GM19328 (cell line): ENCODE measurements around the gene C19orf47.

ENCODE experiments used
- ATAC-seq: cut with Tn5 transposase; IDR thresholded peaks from one replicate; pipeline ENCODE4 v1.9.1; 2021; ENCODE audit warnings: mild to moderate bottlenecking, moderate library complexity; ENCODE audit not compliant: unreplicated experiment

The C19orf47 gene

DNA sequence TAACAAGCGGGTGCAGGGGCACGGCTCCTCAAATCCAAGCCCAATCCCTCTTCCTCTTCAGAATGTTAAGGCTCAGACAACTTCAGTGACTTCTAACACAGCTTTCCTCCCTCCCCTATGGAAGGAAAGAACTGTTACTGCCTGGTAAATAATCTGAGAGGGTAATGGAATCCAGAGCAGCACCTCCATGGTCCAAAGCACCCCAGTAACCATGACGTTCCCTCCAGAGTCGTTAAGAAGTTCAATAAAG lies 64.0 kb downstream of the C19orf47 start:
- no peak for ATAC-seq

DNA sequence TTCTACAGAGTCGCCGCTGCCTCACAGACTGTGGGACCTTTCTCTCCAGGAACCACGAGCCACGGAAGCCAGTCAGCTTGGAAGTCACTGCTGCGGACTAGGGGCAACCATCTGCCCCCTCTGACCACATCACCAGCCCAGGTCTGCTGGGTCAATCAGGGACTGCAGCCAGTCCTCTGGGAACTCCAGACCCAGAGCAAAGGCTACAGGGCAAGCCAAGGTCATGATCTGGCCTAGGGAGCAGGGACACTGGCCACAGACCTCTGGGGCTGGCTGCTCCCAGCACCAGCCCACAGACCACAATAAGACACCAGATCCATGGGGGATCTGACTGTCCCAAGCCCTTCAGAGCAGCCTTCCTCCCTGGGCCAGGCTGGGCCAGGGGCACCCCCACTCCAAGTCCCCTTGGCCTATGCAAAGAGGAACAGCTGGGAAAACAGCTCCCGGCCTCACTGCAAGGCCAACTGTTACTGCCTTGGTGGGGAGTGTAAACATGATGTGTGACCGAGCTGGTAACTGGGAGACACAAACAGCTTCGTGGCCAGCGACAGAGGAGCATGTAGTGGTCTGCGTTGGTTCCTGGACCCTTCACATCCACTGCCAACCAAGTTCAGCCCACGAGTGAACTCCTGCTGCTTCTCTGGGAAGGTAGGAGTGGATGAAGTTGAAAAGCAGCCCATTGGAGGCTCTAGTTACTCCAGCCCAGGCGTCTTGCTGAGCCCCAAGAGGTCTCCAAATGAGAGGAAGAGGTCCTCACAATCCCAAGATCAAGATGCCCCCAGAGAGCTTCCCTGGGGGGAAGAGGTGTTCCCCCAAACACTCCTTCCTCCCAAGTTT lies 64.6 kb downstream of the C19orf47 start:
- no peak for ATAC-seq

DNA sequence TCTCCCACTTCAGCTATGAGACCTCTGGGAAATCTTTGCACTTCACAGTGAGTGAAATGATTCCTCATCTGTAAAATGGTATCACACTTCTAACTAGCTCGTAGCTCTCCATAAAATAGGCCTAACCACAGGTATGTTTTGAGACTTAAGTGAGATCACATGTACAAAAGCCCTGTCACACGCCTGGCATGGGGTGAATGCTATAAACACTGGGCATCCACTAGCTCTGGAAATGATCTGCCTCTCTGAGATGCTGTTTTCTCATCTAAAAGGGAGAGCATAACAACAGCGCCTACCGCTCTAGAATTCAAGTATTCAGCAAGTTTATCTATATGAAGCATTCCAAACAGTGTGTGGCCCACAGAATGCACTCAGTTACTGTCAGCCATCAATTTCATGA lies 65.3 kb downstream of the C19orf47 start:
- ATAC-seq: no peak

DNA sequence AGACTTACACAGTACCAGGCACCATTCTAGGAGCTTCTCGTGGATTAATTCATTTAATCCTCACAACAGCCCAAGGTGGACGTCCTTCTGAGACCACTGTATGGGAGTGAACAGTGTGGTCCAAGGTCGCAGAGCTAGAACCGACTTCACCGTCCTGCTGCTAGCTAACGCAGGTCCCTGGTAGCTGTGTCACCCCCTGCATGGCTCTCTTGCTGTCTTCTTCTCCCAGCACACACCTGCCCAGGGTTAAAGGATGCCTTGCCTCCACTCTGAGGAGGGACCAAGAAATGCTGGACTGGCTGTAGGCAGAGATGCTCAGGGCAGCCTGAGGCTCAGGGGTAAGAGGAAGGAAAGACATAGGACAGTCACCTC lies 66.0 kb downstream of the C19orf47 start:
- no peak for ATAC-seq

DNA sequence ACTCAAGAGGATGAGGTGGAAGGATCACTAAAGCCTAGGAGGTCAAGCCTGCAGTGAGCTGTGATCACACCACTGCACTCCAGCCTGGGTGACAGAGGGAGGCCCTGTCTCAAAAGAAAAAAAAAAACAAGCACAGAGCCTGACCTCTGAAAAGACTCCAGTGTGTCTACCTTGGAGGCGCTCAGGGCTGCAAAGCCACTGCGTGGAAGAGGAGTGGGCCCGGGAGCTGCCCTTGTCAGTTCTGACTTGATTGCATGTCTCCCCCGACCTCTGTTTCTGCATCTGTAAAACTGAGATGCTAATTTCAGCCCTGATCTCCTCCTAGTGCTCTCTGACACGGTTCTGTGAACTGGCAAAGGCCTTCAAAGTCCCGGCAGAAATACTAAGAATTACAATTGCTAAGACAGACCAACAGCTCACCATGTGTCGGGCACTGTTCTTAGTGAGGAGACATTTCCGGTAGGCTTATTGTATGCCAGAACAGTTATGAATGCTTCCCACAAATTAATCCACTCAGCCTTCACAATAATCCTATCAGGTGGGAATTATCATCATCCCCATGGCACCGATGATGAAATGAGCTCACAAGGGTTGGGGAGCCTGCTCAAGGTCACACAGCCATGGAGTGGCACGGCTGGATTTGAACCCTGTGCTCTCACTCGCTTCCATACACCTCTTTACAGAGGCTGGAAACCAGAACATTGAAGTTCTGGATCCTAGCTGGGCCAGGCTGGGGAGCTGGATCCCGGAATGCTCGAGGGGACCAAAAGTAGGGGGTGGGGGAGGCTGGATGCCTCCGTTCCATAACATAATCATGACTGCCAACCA lies 66.6 kb downstream of the C19orf47 start:
- ATAC-seq: no peak

DNA sequence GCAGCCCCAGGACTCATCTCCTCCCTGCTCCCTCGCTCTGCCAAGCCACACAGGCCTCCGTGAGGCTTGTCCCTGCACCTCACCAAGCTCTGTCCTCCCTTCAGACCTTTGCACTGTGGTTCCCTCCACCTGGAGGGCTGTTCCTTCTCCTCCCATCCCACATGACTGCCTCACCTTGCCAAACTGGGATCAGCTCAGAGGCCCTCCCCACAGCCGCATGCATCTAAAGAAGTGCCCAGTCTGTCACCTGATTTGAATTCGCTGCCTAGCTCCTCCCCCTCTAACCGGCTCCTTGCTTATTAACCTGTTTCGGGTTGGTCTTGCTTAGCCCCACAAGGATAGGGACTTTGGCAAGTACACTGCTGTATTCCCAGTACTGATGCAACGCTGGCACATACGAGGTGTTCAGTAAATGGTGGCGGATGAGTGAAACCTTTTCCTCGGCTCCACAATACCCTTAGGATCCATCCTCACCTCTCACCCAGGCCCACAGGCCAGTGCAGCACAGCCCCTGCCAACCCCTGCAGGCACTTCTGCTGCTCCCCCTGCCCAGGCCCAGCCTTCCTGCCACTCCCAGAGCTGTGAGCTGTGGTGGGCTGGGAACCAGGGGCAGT lies 67.5 kb downstream of the C19orf47 start:
- no peak for ATAC-seq

DNA sequence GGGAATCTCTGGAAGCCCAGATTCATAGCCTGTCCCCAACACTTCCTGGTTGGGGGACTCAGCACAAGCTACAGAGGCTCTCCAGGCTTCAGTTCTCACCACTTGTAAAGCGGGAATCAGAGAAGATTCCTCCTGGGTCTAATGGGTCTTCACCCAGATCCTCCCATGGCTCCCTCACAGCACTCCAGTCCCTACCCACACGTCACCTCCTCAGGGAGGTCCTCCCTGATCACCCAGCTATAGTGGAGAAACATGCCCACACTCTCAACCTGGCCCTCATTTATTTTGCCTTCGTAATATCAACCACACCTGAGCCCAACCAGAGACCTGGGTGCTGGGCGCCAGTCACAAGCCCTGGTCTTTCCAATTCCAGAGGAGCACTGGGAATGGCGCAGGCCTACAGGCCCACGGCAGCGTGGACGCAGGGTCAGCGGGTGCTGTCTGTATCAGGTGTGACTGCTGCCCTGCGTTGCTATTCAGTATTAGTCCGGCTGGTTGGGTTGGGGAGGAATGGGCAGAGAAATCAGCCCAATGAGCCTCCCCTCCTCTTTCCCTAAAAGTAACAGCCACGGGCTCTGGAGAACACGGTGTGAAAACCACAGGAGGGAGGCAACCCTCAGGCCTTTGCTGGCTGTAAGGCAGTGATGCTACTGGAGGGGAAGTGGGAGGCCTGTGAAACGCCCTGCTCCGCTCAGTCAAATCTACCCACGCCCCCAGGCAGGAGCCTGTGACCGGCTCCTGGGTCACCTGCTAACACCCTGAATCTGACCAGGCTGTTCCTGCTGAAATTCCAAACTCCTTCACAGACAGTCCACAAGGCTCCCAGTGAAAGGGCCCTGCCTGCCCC lies 68.2 kb downstream of the C19orf47 start:
- no peak for ATAC-seq

DNA sequence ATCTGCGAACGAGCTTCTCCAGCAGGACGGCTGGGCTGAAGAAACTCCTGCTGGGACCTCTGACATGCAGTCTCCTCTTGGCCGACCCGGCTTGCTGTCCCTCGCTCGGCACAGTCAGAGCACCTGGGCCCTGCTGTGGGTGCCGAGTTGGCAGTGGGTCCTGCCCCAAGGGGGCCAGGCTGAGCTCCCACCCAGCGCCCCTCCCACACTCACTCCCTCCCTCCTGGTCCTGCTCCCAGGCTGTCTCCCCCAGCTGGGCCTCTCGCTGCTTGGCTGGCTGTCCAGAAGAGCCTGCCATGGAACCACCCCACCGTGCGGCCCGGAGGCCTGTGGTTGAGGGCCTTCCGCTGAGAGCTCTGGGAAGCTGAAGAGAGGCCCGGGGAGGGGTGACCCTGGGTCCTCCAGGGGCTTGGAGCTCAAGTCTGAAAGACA lies 69.1 kb downstream of the C19orf47 start:
- ATAC-seq: no peak

DNA sequence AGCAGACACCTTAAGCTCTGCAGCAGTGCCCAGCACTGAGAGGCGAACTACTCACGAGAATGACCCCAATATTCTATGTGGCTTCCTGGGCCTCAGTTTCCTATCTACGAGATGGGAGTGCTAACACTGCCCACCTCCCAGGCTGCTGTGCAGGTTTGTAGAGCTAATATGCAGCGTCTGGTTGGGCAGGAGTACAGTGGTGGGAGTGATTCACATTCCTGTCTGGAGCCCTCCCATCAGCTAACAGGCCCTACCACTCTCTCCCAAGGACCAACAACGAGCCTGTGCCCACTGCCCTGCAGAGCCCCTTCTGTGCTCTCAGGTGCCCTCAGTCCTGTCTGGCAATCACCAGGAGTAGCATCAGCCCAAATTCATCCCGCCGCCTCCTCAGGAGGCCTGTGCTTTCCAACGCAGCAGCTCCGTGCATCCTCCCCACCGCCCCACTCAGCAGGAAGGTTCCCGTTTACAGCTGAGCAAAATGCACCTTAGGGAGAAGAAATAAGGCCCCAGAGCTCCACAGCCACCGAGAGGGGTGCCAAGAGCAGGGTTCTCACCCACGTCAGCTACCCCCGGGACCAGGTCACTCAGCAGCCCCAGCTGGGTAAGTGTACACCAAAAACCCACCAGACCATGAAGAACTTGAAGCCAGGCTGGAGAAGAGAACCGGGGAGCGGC lies 69.7 kb downstream of the C19orf47 start:
- no peak for ATAC-seq

DNA sequence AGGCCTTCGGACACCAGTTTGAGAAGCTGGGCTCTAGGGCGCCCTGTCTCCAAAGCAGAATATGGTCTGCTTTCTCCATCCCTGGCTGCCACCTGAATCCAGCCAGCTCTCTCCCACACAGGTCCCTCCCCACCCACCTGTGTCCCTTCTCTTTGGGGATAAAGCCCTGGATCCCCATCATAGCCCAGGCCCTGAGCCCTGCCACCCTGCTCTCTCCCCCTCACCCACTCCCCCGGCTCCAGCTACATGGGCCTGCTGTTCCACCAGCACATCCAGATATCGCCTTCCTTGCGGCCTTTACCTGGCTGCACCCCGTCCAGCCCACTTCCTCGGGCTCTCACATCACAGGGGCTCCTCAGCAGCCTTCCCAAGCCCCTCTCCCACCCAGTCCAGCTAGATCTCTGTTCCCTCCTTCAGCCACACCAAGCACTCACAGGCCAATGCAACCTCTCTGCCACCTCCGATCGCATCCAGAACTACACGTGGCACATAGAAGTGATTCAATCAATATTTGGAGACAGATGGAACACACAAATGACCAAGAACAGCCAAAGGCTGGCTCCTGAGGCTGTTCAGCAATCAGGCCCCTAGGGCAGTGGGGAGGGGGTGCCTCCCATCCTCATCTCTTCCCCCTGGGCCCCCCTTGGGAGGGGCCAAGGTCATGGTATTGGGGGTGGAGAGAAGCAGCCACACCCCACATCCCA lies 70.7 kb downstream of the C19orf47 start:
- no peak for ATAC-seq

DNA sequence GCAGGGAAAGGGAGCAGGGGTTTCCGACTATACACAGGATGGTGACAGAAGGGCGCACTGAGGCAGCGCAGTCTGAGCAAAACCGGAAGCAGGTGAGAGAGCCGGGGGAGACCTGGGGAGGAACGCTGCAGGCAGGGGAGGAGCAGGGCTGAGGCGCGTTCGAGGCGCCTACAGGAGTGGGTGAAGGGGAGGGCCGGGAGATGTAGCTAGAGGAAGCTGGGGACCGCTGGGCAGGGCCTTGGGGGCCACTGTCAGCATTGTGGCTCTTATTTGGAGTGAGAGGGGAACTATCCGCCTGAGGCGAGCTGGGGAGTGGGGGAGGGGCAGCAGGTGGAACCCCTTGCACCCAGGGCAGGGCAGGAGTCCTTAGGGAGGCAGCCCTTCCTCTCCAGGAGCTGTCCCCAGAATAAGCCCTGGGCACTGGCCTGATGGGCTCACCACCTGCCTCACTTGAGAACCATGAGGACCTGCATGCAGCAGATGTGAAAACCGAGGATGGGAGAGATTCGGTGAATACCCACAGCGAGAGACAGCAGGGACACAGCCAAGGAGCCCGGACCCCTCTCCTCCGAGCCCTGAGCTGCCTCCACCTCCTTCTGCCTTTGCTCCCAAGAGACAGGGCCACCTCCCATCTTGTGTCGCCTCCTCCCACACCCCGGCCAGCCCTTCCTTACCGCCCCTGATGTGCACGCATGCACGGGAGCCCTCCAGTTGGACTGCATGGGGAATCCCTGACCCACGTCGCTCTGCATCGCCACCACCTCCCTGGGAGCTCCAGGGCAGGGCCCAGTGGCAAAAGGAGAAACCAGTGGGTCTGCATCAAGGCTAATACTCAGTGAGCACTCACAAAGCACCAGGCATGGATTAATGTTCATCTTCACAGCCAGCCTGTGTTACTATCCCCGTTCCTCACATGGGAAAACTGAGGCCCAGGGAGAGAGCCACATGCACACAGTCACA lies 73.3 kb downstream of the C19orf47 start:
- ATAC-seq: no peak

DNA sequence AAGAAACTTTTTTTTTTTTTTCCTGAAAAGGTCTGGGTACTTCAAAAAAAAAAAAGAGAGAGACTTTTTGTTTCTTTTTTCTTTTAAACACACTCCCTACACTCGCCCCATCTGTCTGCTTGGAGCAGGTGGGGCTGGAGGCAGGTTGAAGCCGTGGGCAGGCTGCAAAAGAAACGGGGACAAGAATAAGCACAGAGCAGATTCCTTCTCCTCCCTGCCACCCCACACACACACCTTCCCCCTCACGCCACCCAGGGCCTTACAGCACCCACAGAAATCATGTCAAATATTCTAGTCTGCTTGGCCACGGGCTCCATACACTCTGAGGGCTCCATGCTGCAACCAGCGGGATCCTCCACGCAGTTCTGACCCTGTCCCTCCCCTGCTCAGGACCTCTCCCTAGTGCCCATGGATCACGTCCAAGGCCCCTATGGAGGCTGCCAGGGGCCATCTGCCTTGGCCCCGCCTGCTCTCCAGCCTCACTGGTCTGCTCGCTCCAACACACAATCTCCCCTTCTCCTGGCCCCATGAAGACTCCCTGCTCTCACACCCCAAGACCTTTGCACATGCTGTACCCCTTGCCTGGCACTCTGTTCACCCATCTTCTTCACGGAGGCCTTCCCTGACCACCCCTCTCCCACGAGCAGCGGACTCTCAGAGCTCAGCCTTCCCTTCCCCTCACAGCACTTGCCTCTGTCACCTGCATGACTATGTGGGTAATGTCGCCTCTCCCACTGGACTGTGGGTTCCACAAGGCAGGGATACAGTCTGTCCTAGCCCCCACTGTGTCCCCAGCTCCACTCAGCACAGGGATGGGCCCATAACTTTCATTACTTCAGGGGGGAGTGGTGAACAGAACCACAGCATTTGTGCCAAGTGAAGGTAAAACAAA lies 74.5 kb downstream of the C19orf47 start:
- ATAC-seq: no peak

DNA sequence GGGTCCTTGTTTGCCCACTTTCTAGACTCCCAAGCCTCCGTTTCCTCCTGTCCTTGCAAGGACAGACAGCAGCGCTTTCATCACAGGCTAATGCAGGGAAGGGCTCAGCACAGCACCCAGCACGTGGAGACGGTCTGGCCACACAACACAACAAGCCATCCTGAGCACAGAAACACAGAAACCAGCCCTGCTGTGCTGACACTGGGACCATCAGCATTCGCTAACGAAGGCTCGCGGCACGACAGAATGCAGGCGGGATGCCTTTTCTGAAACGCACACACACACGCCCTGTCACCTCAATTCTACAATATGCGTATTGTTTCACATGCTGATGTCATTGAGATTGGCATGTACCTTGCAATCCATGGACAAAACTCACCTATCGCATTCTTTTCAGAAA lies 75.9 kb downstream of the C19orf47 start:
- no peak for ATAC-seq

DNA sequence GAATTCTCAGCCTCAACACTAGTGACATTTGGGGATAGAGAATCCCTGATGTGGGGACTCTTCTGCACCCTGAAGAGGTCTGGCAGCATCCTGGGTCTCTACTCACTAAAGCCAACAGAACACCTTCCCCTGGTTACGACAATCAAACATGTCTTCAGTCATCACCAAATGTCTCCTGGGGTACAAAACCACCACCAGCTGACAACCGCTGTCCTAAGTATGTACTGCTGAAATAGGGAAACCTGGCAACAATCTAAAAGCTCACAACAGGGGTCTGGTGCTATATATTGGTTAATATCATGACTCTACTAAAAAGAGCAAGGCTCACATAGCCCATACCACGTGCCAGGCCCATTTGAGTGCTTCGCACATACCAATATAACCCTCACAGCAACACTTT lies 76.5 kb downstream of the C19orf47 start:
- ATAC-seq: no peak

DNA sequence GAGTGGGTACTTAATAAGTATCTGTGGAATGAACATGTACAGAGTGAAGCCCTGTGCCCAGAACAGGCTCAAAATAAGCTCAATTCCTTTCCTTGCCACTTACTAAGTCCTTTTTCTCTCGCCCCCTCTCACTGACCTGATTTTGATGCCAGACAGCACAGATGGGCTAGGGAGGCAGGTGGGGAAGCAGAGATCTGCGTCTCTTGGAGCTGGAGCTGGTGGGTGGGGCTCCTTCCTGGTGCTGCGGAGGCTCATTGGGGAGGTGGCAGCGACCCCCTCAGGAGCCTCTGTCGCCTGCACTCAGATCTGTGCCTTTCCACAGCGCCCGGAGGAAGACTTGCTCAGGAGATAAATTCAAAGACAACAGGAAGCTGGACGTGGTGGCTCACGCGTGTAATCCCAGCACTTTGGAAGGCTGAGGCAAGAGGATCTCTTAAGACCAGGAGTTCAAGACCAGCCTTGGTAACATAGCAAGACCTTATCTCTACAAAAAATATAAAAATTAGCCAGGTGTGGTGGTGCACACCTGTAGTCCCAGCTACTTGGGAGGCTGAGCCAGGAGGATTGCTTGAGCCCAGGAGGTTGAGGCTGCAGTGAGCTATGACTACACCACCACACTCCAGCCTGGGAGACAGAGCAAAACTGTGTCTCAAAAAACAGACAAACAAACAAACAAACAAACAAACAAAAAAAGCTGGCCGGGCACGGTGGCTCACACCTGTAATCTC lies 77.7 kb downstream of the C19orf47 start:
- no peak for ATAC-seq
